NCI-H1105 (cell line): Measurements from ENCODE around the gene NKAIN2.
"Not testable (repeated sequence)": the region's sequence is repeated elsewhere in the genome, so short reads cannot be mapped to it uniquely, and the experiment has no call there.

Experiments
- DNase-seq: peaks from one replicate; lab custom pipeline; 2025; lab: John Stamatoyannopoulos, UW

The NKAIN2 gene

DNA sequence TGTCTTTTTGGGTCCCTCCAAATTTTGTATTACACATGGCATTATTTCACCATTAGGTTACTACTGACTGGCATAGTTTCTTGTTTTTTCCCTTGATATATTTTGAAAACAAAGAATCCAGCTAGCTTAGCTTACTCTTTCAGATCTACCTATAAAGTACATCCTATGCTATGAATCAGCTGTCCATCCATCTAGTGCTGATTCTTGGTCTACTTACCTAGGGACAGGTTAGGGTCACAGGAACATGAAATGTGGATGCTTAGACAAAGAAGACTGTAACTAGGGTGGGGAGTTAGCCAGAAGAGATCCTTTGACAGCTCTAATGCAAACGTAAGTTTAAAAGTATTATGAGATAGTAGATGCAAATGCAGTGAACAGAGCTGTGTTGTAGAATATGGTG is 91.7 kb downstream of the NKAIN2 start:
- no peak for DNase-seq

DNA sequence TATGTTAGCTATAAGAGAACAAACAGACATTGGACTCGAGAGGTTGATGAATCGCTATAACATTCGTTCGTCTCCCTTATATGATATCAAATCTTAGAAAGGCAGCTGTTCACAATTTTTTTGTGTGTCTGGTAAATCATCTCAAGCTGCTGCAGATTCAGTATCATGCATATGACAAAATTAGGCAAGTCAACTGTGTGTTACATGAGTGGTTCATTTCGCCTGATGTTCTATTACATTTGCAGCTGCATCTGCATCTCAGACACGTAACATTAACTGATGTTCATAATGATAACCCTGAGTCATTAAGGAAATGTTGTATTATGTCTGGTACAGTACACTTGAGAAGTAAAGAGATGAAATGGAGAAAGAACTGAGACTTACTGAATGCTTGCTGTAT is 92.1 kb downstream of the NKAIN2 start:
- DNase-seq: no peak

GRCh38 chr6:123896869-123897268 is 93.2 kb downstream of the NKAIN2 start:
- no peak for DNase-seq

- no peak for DNase-seq
Observed at GRCh38 chr6:123897965-123898364, 94.3 kb downstream of the NKAIN2 start.

DNA sequence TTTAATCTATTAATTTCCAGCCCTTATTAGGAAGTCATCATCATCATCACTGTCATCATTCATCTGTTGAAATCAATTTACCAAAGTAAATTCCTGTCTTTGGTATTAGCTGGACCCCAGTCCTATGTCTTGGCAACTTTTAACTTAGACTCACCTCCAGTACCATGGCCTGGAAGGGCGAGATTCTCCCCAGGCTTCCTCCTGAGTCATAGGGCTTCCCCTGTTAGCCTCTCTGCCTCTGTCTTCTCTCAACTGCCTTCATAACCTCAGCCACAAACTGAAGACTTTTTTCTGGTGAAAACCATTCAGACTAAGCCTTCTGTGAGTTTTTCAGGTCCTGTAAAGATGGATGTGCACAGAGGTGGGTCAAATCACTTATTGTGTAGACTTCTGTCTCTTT is 95.0 kb downstream of the NKAIN2 start:
- DNase-seq: no peak

GRCh38 chr6:123899745-123900144 is 96.1 kb downstream of the NKAIN2 start:
- DNase-seq: no peak

GRCh38 chr6:123901436-123901835 is 97.8 kb downstream of the NKAIN2 start:
- DNase-seq: no peak

DNA sequence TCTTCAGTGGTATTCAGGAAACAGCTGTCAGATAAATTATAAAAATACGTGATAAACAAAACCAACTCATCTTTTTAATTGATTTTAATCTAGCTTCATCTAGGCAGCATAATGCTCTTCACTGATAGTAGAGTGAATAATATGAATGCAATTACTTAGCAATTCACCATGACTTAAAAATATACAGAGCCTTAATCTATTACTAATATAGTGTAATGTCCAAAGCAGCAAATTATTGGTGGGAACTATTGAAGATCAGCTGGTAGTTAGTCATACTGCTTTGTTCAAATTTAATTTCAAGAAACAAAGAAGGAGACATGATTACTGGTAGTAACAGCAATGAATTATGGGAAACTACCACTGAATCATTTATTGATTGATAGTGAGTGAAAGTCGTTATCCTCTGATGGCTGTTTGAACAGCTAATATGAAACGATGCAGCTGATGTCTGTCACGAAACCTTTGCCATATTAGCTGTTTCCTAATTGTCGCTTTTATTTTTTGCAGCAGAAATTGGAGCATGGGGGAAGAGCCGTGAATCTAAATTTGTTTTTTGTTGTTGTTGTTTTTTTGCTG is 99.2 kb downstream of the NKAIN2 start:
- DNase-seq: no peak

DNA sequence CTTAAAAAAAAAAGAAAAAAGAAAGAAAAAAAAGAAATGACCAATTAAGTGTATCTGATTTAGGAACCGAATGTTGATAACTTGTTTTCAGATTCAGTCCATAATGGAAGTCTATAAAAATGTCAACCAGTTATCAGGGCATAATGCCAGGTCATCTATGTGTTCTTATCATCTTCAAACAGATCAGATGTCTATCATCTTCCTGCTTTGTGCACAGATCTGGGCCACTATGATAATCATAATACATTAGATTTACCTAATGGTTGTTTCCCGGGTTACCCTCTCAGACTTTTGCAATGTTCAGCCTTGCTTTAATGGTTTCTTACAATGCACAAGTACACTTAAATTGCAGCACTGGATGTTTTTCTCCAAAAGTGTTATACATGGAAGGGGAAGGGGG is 100.6 kb downstream of the NKAIN2 start:
- no peak for DNase-seq

DNA sequence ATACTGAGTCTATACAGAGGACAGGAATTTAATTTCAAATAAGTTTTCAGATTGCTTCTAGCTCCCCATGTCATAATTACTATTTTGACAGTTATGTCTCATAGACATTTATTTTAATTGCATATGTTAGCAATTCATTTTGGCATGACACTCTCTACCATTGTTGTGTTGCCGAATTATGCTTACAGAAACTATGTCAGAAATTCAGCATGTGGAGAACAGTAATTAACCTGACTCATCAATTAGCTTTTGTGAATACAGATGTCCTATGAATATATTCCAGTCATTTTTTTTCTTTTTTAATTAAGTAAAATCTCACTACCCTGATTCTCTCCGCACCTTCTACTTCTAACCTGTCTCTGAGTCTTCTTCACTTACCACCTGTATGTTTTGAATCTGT is 105.1 kb downstream of the NKAIN2 start:
- DNase-seq: no peak

- peak; percentile 61 for DNase-seq
Observed at GRCh38 chr6:123909989-123910388, 106.3 kb downstream of the NKAIN2 start.

DNA sequence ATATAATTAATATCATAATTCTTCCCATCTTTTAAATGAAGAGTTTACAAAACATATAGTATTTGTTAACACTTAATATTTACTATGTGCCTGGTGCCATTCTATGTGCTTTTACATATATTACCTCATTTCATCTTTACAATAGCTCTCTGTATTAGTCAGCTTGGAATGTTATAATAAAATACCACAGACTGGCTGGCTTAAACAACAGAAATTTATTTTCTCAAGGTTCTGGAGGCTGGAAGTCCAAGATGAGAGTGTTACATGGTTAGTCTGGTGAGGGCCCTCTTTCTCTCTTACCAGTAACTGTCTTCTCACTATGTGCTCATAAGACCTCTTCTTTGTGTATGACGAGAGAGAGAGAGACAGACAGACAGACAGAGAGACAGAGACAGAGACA is 110.2 kb downstream of the NKAIN2 start:
- DNase-seq: no peak

GRCh38 chr6:123923379-123923778 is 119.7 kb downstream of the NKAIN2 start:
- DNase-seq: not testable (repeated sequence)

DNA sequence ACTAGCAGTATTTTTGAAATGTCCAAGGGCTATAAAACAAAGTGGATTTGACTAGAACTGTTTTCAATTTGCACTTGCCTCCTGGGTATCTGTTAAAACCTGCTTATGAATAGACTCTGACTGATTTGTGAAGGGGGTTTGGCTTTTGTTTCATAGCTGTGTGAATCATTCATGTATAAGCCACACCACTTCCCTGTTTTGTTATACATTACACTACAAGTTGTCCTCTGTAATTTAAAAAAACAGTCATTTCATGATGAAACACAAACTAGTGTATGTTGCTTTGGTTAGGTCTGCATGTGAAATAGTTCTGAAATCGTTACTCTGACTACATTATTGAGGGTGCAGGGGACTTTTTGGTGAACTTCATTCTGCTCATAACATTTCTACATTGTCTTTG is 121.7 kb downstream of the NKAIN2 start:
- no peak for DNase-seq

- DNase-seq: no peak
Observed at GRCh38 chr6:123925842-123926399, 122.3 kb downstream of the NKAIN2 start.

DNA sequence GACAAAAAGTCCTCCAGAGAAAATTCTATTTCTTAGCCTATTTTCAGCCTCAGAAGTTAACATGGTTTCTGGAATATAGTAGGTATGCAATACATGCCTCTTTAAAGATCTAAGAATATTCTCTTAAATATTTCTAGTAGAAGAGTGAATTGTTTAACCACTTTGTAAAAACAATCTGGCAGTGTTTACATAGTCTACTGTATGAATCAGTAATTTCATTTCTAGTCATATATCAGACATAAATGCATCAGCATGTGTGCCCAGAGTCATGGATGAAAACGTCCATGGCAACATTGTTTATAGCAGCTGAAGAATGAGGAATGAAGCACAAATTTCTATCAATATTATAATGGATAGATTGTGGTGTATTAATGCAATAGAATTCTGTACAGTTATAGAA is 124.9 kb downstream of the NKAIN2 start:
- no peak for DNase-seq

- no peak for DNase-seq
Observed at GRCh38 chr6:123931928-123932327, 128.3 kb downstream of the NKAIN2 start.

GRCh38 chr6:123940551-123940950 is 136.9 kb downstream of the NKAIN2 start:
- DNase-seq: no peak

DNA sequence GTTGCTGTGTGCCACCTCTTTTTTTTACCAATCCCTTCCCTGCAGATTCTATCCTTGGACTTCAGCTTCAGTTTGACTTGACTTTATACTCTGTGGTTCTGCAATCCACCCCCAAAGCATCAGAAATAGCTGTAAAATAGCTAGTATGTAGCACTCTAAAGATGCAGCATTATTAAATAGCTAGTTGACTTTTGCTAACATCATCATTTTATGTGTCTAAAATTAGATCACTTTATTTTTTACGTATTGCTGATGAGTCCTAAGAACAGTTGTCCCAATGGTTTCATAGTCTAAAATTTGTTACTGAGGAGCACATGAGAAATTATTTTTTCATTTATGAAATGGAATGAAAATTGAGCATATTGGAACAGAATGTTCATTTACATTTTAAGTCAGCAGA is 138.2 kb downstream of the NKAIN2 start:
- DNase-seq: no peak

DNA sequence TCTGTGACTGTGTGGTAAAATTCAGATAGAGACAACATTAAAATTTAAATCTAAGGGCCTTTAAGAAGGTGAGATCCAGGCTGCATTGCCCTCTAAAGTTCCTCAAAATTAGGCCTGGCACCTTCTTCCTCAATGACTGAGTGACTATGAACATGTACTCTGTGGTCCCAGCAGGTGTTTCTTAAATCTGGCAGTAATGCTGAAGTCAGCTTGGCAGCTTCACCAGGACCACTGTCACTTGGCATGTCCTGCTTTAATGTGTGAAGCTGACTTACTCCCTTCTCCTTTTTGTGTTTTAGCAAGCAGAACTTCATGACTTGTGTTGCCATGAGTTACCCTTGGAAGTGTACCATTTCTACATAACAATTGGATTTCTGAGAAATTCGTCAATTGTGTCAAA is 141.7 kb downstream of the NKAIN2 start:
- peak; percentile 60 for DNase-seq

DNA sequence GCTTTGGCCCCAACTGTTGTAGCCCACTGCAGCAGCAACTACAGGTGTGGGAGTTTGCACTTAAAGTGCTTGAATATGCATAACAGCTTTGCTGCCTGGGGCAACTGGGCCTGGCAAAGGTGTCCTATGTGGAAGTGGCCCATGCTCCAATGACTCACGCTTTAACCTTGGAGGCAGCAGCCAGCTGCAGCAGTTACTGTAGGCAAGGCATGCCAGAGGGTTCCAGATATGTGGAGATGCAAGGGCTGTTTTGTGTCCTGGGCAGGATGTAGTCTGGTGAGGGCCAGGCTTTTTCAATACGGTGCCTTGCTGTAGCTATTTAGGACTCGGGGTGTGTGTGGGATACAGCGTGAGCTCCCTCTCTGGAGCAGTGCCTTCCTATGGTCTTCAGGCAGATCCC is 150.3 kb downstream of the NKAIN2 start:
- no peak for DNase-seq

DNA sequence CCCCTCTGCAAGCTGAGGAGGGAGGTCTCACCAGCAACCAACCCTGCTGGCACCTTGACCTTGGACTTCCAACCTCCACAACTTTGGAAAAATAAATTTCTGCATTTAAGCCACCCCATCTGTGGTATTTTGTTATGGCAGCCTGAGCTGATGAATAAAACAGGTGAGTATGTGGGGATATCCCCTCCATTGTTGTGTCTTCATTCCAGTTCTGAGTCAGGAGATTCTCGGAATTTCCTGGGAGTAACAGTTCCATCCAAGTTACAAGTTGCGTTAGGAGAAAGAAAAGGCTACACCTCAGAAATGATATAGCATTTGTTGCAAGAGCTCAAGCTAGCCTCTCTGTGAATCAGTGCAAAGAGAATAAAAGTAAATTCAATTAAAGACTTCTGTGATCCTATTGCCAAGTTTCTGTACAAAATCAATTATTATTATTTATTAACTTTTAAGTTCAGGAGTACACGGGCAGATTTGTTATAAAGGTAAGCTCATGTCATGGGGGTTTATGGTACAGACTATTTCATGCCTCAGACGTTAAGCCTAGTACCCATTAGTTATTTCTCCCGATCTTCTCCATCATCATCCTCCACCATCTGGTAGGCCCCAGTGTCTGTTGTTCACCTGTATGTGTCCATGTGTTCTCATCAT is 153.0 kb downstream of the NKAIN2 start:
- DNase-seq: no peak

- peak; percentile 97 for DNase-seq
Observed at GRCh38 chr6:123962508-123962907, 158.8 kb downstream of the NKAIN2 start.

GRCh38 chr6:123965894-123966293 is 162.2 kb downstream of the NKAIN2 start:
- peak; percentile 71 for DNase-seq
